Heart left ventricle (tissue), 16 donors: ENCODE results near the gene KCNE4. TPM values are rescaled to one million over a fixed set of nuclear protein-coding genes. Genes with fewer than 3 reads are reported as not detected.

Source experiments
- ATAC-seq, 4 donors: fragments of 200-7000 bp; cut with Tn5 transposase; one replicate each; pipeline ENCODE4 v1.9.1; 2020 to 2022; ENCODE audit warnings: moderate library complexity in 4 of 4, mild to moderate bottlenecking in 3 of 4, moderate number of reproducible peaks in 1 of 4
- DNase-seq, 5 donors: peaks; one replicate each; pipeline ENCODE4 v3.0.0-alpha.2; 2020
- H3K27ac ChIP-seq, 12 donors: fragments of 200-600 bp; sonication (generic) in 4 of 12; one replicate each; pipeline versions ENCODE4 v1.5.0 to v1.8.0; 2016 to 2022; ENCODE audit warnings: mild to moderate bottlenecking in 2 of 12
- H3K27me3 ChIP-seq, 9 donors: fragments of 200-600 bp; sonication (generic) in 2 of 9; one replicate each; pipeline versions ENCODE4 v1.5.1 to v1.8.0; 2016 to 2022; ENCODE audit warnings: mild to moderate bottlenecking in 3 of 9
- H3K36me3 ChIP-seq, 9 donors: fragments of 200-600 bp; sonication (generic) in 2 of 9; one replicate each; pipeline versions ENCODE4 v1.5.0 to v1.8.0; 2018 to 2022; ENCODE audit warnings: mild to moderate bottlenecking in 2 of 9
- H3K4me1 ChIP-seq, 12 donors: fragments of 200-600 bp; sonication (generic) in 4 of 12; one replicate each; pipeline versions ENCODE4 v1.5.0 to v1.8.0; 2016 to 2022; ENCODE audit warnings: mild to moderate bottlenecking in 3 of 12
- H3K4me3 ChIP-seq, 12 donors: fragments of 200-600 bp; sonication (generic) in 4 of 12; one replicate each; pipeline versions ENCODE4 v1.5.0 to v1.8.0; 2017 to 2022; ENCODE audit warnings: mild to moderate bottlenecking in 9 of 12, moderate library complexity in 4 of 12
- H3K9me3 ChIP-seq, 12 donors: fragments of 200-600 bp; sonication (generic) in 4 of 12; one replicate each; pipeline versions ENCODE4 v1.5.0 to v1.8.0; 2016 to 2022; ENCODE audit warnings: mild to moderate bottlenecking in 1 of 12
- POLR2A ChIP-seq, 2 donors: fragments of 450-650 bp; IDR thresholded peaks; one replicate each; pipeline ENCODE4 v1.6.1; 2017; ENCODE audit warnings: antibody characterized with exemption in 2 of 2, mild to moderate bottlenecking in 2 of 2, moderate library complexity in 2 of 2
- WGBS, 4 donors: extraction: QIAGEN DNeasy Blood & Tissue Kit in 2 of 4; methylation state at CpG; one replicate each; pipeline versions ENCODE4 v1.1.5 to v1.1.7; 2013 to 2018; 5-methylcytosine and 5-hydroxymethylcytosine counted together
- intact Hi-C, 10 donors: fragments of 100-400 bp; cut with DNase I; formaldehyde crosslinking; loops; one replicate each; pipeline versions ENCODE4 v1.11.1 to v1.14.2; 2022
- polyA plus RNA-seq, 2 donors: library from polyadenylated mRNA; stranded (reverse); fragments of 200-250 nt; gene quantifications; one replicate each; pipeline ENCODE4 v1.2.3, GENCODE V29; 2013
- total RNA-seq, 9 donors: library from RNA; depleted of rRNA in 2 of 9; stranded (reverse); fragments of >200 nt in 2 of 9; fragmentation: NEBNext Ultra II Directional in 3 of 9; extraction: Animal tissue kit (Norgen Biotek cat#: 25700) in 3 of 9; gene quantifications; one replicate each; pipeline versions ENCODE4 v1.1.0 to v1.2.4, GENCODE V29; 2016 to 2023
- TF ChIP-seq, protein P1 (sequence below), 12 donors: fragments of 200-600 bp; sonication (generic) in 4 of 12; IDR thresholded peaks; one replicate each; pipeline versions ENCODE4 v1.5.0 to v1.8.0; 2018 to 2022; ENCODE audit warnings: antibody characterized with exemption in 12 of 12, mild to moderate bottlenecking in 5 of 12
- donor health status: ischemic (EF 13 %, LVEDD 7.1; RV severe dilation, severe dysfunction).
- donor health status: healthy with polysubstance abuse.
- donor health status: DM: no; HTN: yes; CAD: no.
- donor health status: DM: no; HTN: no; CAD: no.
- donor health status: ischemic (EF 25% LVEDD 6.9; RV normal size, moderate dysfunction).
- donor health status: ischemic (EF 25% LVEDD 5.7; RV mildly dilated, moderate dysfunction).
- donor health status: healthy.
- donor health status: DM: yes; HTN: yes; CAD: no.
- donor health status: ischemic (EF 35%, LVEDD 5.7; RV mildly dilated, moderate dysfunction).
- donor health status: nonischemic (EF 11% LVEDD 7.7; RV severe dilation, severe dysfunction).
- donor health status: DM: yes; HTN: yes; CAD: no.
- donor health status: PGD.
- donor health status: ischemic (EF 29% LVEDD 5.4; RV normal size, mild dysfunction).
- donor health status: nonischemic (EF 23%, LVEDD 6.1; RV moderate dilation, normal function).

KCNE4 gene
- total and polyA plus RNA-seq, 11 donors: 0.69 to 3.7 (median 1.6) TPM

DNA sequence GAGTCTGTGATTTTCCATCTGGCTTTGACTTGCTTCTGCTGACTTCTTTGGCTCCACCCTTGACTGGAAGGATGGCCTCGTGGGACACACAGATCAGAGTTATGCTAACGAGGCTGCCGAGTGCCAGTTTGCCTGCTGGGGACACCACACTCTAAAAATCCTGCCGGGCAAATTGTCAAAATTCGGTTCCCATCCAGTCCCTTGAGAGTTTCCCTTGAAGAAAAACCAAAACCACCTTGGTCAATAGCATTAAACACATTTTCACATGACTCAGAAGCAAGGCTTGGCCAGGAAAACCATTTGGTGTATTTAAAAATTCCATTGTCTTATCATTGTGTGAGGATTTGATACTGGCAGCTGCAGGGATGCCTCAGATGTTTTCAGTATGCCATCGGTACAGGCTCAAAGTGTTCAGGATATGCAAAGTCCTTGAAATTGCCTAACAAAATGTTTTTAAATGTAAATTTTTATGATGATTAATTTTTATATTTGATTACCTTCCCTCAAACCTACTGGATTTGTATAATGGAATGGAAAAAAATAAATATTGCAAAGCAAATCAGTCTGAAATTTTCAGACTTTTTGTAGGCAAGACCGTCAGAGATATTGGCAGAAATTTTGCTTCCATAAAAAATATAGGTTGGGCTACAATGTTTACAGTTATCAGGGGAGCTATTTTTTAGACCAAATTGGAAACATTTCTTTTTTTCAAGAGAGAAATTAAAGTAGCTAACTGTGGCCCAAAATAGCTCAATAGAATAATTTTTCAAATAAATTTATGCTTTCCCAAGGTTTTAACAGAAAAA lies 41.6 kb downstream of the KCNE4 start:
- intact Hi-C loops: loop anchor here in 3 of 10 donors (5.0 to 10.0 kb wide), 2 partner anchors 36 to 99 kb away; no protein-coding TSS in a partner anchor
- Histone ChIP-seq H3K27ac (peak overlapping the region in 10 of 12 donors; percentile 16 to 74 (median 52)), H3K27me3 (no peaks in the 10 kb centered on the region), H3K9me3 (no peaks in the 10 kb centered on the region), H3K4me1 (peaks cover 0 to 18% (median 8%) of the 10 kb centered on the region in 12 donors), H3K36me3 (no peaks in the 10 kb centered on the region), H3K4me3 (no peak overlapping the region)
- 19 to 34% (median 28%) methylated on average over 6 to 7 of the region's 7 CpGs for WGBS, 4 donors
- TF ChIP-seq, protein P1, sequence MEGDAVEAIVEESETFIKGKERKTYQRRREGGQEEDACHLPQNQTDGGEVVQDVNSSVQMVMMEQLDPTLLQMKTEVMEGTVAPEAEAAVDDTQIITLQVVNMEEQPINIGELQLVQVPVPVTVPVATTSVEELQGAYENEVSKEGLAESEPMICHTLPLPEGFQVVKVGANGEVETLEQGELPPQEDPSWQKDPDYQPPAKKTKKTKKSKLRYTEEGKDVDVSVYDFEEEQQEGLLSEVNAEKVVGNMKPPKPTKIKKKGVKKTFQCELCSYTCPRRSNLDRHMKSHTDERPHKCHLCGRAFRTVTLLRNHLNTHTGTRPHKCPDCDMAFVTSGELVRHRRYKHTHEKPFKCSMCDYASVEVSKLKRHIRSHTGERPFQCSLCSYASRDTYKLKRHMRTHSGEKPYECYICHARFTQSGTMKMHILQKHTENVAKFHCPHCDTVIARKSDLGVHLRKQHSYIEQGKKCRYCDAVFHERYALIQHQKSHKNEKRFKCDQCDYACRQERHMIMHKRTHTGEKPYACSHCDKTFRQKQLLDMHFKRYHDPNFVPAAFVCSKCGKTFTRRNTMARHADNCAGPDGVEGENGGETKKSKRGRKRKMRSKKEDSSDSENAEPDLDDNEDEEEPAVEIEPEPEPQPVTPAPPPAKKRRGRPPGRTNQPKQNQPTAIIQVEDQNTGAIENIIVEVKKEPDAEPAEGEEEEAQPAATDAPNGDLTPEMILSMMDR (IDR thresholded peaks at IDR 0.05): peak in 1 of 12 donors; percentile 17
- no peak for TF ChIP-seq POLR2A (IDR thresholded peaks at IDR 0.05)
- ATAC-seq (peak; percentile 74 to 86 (median 80)), DNase-seq (peak; percentile 59 to 77 (median 68))

GRCh38 chr2:223095207-223095606 lies 43.2 kb downstream of the KCNE4 start:
- no peaks in the 10 kb centered on the region for H3K27me3 ChIP-seq
- no peak for TF ChIP-seq POLR2A (IDR thresholded peaks at IDR 0.05)
- TF ChIP-seq, protein P1 (IDR thresholded peaks at IDR 0.05): no peak
- intact Hi-C loops: loop anchor here in 3 of 10 donors (5.0 to 10.0 kb wide), 2 partner anchors 100 to 113 kb away; no protein-coding TSS in a partner anchor
- DNase-seq: no peak
- H3K36me3 ChIP-seq: no peaks in the 10 kb centered on the region
- H3K4me3 ChIP-seq: no peak overlapping the region
- WGBS, 4 donors: 79 to 92% (median 91%) methylated on average over 1 of the region's 1 CpG
- H3K27ac ChIP-seq: no peak overlapping the region
- ATAC-seq: no peak
- H3K9me3 ChIP-seq: no peaks in the 10 kb centered on the region
- H3K4me1 ChIP-seq: peaks cover 0 to 23% (median 9%) of the 10 kb centered on the region in 12 donors

GRCh38 chr2:223096235-223096970 lies 44.4 kb downstream of the KCNE4 start:
- intact Hi-C loops: loop anchor here in 3 of 10 donors (5.0 to 10.0 kb wide), 2 partner anchors 102 to 114 kb away; no protein-coding TSS in a partner anchor
- peak overlapping the region in 1 of 12 donors; percentile 6 for H3K27ac ChIP-seq
- ATAC-seq: no peak

More at GRCh38 chr2:223096235-223096970, 44.4 kb downstream of the KCNE4 start:
- peaks cover 0 to 31% (median 9%) of the 10 kb centered on the region in 12 donors for H3K4me1 ChIP-seq
- no peak for DNase-seq
- H3K9me3 ChIP-seq: no peaks in the 10 kb centered on the region
- TF ChIP-seq, protein P1 (IDR thresholded peaks at IDR 0.05): no peak
- no peak for TF ChIP-seq POLR2A (IDR thresholded peaks at IDR 0.05)
- H3K4me3 ChIP-seq: no peak overlapping the region
- WGBS, 4 donors: 75 to 78% (median 77%) methylated on average over 5 of the region's 5 CpGs
- H3K36me3 ChIP-seq: no peaks in the 10 kb centered on the region
- H3K27me3 ChIP-seq: no peaks in the 10 kb centered on the region
